NCI-H2171 (cell line): ENCODE measurements around the gene CHST11.

Experiments
- DNase-seq: peaks from one replicate; lab custom pipeline; 2025; lab: John Stamatoyannopoulos, UW

Gene CHST11

DNA sequence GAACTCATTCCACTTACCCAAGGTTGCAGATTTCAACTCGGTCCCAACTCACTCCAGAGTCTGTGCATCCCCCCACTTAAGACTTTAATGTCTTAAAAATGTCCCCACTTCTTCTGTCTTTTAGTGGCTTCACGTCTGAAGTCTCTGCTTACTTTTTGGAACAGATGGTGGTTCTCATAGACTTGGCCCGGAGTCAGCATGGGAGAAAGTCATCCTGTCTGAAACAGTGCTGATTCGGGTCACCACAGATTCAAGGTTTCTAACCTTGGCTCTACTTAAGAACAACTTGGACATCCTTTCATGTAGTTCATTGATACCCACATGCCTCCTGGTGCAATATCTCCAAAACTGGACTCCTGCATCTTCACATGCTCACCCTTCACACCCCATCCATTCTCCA, 26.0 kb downstream of the CHST11 start:
- no peak for DNase-seq

- DNase-seq: no peak
These were observed 27.3 kb downstream of the CHST11 start for GRCh38 chr12:104484079-104484478.

DNA sequence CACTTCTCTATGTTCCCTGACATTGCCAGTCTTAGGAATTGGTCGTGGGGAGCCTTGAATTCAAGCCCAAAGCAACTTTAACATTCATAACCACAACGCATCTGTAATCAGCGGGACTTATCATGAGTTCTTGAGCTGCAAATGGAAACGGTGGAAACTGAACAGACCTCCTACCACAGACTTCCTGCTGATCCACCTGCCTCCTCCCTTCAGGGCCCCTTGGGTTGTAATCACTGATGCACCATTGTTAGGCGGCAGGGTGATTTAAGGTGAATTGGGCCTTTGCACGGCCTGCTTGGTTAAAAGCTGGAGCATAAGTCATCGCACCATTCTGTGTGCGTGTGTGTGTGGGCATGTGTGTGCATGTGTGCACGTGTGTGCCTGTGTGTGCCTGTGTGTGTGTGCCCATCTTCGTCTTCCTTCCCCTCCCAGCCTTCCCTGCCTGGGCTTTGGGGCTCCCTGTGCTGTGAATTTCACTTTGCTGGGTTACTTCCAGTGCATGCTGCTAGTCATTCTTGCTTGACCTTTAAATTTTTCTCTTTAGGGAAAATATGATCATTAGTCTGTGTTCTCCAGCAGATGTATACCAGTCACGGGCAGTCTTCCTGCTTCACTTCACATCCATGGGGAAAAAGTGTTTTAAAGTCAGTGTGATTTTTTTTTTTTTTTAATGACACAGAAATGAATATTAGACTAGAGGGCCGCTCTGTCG, 29.1 kb downstream of the CHST11 start:
- DNase-seq: no peak

GRCh38 chr12:104486363-104486750, 29.6 kb downstream of the CHST11 start:
- DNase-seq: no peak

DNA sequence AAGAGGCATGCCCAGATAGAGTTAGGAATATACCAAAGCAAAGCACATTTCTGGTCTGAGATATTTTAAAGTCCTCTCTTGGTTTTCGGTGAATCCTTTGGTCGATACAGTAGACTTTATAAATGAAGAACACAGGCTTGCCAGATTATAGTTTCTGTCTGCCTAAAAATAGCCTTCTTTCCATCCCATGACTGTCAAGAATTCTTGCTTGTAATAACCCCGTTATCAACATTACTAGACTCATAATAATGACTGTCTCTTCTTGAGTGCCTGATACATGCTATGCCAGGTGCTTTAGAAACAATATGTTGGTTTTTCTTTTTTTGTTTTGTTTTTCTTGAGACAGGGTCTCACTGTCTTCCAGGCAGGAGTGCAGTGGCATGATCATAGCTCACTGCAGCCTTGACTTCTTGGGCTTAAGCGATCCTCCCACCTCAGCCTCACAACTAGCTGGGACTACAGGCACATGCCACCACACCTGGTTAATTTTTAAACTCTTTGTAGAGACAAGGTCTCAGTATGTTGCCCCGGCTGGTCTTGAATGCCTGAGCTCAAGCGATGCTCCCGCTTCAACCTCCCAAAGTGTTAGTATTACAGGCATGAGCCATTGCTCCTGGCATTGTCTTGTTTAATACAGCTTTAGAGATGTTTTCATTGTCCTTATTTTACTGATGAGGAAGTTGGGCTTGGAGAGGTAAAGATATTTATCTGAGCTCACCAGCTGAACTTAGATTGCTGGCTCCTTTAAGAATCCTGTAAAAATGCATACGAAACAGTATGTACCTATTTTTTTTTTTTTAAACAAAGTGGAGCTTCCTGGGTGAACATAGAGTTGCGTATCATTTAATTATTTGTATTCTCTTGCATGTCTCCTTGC, 30.4 kb downstream of the CHST11 start:
- DNase-seq: no peak

- DNase-seq: no peak
These were observed 31.6 kb downstream of the CHST11 start for GRCh38 chr12:104488374-104488773.

GRCh38 chr12:104490186-104490585, 33.4 kb downstream of the CHST11 start:
- no peak for DNase-seq

DNA sequence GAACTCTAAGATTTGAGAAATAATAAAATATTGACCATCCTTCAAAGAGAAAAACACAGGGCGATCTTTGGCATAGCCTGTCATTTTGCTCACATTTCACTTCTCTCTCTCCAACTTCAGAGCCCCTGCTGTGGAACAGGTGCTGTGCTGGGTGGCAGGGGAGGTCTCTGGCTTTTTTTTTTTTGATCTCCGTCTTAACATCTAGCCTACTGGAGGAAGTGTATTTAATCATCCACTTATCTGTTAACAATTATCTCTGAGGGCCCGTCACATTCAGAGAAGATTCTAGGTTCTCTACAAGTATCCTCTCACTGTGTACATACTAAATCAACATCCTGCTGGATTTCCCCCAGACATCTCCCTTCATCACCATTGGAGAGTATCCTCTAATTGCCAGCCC, 34.1 kb downstream of the CHST11 start:
- peak; percentile 36 for DNase-seq

- DNase-seq: no peak
These were observed 36.7 kb downstream of the CHST11 start for GRCh38 chr12:104493496-104493895.

DNA sequence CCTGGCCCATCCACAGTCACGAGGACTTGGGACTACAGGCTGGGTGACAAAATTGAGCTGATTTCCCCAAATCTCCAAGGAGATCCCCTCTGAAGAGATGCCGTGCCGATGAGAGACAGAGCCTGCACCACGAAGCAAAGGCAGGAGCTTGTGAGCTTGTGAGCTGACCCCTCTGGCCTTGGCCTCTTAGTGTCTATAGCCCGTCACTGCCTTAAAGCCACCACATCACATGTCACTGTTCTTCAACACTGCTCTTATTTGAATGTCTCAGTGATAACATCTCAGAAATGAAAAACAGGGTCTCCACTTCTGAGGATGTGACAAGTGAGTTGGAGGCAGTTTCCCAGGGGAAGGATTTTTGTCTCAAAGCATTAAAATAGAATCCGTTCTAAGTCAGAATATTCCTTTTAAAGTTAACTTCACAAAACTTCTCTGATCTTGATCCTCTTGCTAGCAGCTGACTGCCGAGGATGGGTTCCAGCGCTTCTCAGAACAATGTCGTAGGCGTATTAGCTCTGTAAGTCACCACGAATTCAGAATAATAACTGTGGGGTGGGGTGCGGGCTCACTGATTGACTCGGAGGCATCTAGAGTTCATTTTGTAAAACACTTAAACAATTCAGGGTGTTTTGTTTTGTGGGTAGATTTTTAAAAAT, 37.5 kb downstream of the CHST11 start:
- DNase-seq: no peak

DNA sequence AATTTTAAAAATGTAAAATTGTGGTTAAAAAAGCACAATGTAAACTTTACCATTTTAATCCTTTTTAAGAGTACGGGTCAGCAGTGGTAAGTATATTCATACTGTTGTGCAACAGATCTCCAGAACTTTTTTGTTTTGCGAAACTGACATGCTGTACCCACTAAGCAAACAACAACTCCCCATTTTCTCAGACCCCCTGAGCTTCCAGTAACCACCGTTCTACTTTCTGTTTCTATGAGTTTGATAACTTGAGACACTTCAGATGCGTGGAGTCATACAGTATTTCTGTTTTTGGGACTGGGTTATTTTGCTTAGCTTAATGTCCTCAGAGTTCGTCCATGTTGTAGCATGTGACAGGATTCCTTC, 38.0 kb downstream of the CHST11 start:
- DNase-seq: no peak

DNA sequence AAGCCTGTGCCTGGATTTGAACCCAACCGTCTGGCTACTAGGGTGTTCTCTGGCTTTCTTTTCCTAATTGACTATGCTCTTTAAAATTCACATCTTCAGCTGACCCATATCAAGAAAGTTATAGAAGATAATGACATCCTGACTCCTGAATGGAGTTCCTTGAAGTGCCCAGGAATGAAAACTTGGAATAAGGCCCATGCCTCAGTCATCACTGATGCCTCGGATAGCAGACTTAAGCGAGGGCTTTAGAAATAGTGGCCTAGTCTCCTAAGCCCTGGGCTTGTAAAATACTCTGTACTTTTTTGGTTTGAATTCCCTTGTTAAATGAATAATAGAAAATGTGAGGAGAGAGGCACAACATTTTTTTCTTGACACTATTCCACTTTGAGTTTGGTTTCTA, 39.0 kb downstream of the CHST11 start:
- no peak for DNase-seq

DNA sequence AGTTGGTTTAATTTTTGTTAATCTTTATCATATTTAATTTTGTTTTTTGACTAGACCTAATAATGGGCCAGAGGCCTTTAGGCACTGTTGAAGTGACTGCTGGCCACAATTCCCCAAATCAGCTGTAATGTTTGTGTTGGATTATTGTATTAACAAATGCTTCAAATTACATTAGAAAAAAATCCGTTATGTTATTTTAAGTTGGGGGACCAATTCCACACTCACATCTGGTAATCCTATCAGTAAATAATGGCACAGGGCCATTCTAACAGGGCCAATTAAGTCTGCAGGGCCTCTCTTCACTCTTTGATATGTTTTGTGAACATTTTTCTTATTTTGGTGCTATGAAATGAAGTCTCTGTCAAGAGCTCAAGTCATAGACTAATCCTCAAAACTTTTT, 39.6 kb downstream of the CHST11 start:
- DNase-seq: no peak

- no peak for DNase-seq
These were observed 41.6 kb downstream of the CHST11 start for GRCh38 chr12:104498211-104498801.

GRCh38 chr12:104499668-104500332, 43.1 kb downstream of the CHST11 start:
- DNase-seq: no peak

DNA sequence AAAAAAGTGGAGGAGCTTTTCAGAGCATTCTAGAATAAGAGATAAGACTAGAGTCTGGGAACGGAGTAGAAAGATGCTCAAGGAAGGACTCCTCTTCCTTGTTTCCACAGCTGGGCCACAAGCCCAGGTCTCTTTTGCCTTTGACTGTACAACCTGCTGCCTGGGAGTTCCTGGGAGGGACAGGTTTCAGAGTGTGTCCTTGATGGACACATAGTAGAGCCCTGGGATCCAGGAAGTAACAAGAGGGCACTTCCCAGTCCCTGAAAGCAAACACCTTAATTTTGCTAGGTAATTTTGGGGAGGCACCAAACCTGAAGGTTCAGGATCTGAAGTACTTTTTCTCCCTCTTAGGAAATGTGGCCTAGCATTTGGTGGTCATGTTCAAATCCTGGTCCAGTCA, 44.4 kb downstream of the CHST11 start:
- DNase-seq: no peak

- DNase-seq: no peak
These were observed 44.9 kb downstream of the CHST11 start for GRCh38 chr12:104501660-104502059.

DNA sequence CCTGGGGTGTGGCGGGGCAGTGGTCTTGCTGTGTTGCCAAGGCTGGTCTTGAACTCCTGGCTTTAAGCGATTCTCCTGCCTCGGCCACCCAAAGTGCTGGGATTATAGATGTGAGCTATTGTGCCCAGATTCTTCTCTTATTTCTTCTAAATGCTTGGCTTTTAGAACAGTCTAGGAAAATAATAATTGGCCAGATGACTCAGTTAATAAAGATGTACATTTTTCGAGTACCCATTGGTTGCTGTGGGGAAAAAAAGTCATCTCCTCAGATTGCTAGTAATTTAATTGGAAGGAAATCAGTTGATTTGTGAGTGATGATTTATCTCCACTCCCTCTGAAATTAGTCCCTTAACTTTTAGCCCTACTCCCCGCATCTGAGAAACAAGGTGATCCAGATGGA, 45.5 kb downstream of the CHST11 start:
- DNase-seq: peak; percentile 10

- DNase-seq: no peak
These were observed 45.9 kb downstream of the CHST11 start for GRCh38 chr12:104502638-104503037.

- DNase-seq: no peak
These were observed 46.4 kb downstream of the CHST11 start for GRCh38 chr12:104503191-104503590.

- no peak for DNase-seq
These were observed 47.4 kb downstream of the CHST11 start for GRCh38 chr12:104504146-104504545.
